GM23338 (cell line): ENCODE measurements around the gene RPUSD3. TPM values are rescaled to one million over a fixed set of nuclear protein-coding genes. Genes with fewer than 3 reads are reported as not detected.
A peak's percentile ranks its signal among the peaks of the same experiment; 100 is the strongest.

Experiments used
- CREB1 ChIP-seq: fragments of 250-450 bp; sonication (Bioruptor Pico); IDR thresholded peaks from 2 replicates; pipeline ENCODE4 v1.5.0; 2020; ENCODE audit warnings: low read depth, mild to moderate bottlenecking, moderate library complexity
- EZH2 ChIP-seq: fragments of 200-600 bp; sonication (generic); IDR thresholded peaks from one replicate; pipeline ENCODE4 v1.8.0; 2017; ENCODE audit warnings: antibody characterized with exemption, mild to moderate bottlenecking, low read depth; ENCODE audit not compliant: unreplicated experiment
- EZH2phosphoT487 ChIP-seq: fragments of 200-600 bp; sonication (generic); IDR thresholded peaks from one replicate; pipeline ENCODE4 v1.8.1; 2018; ENCODE audit warnings: antibody characterized with exemption; ENCODE audit not compliant: unreplicated experiment
- JUNB ChIP-seq: IDR thresholded peaks from one replicate; pipeline ENCODE4 v1.6.1; 2016; ENCODE audit warnings: antibody characterized with exemption; ENCODE audit not compliant: unreplicated experiment
- NANOG ChIP-seq: IDR thresholded peaks from 2 replicates; pipeline ENCODE4 v1.6.1; 2016; ENCODE audit warnings: antibody characterized with exemption, borderline replicate concordance
- POLR2AphosphoS5 ChIP-seq: IDR thresholded peaks from 2 replicates; pipeline ENCODE4 v1.6.1; 2016; ENCODE audit warnings: antibody characterized with exemption, low read depth
- STAT1 ChIP-seq: IDR thresholded peaks from one replicate; pipeline ENCODE4 v1.6.1; 2016; ENCODE audit warnings: antibody characterized with exemption; ENCODE audit not compliant: unreplicated experiment
- ZNF114 ChIP-seq: fragments of 250-450 bp; sonication (Bioruptor Pico); IDR thresholded peaks from 2 replicates; pipeline ENCODE4 v1.5.0; 2020; ENCODE audit warnings: mild to moderate bottlenecking, moderate library complexity
- ZNF331 ChIP-seq: fragments of 250-450 bp; sonication (Bioruptor Pico); IDR thresholded peaks from 2 replicates; pipeline ENCODE4 v1.5.0; 2020; ENCODE audit warnings: low read depth, mild to moderate bottlenecking, moderate library complexity
- polyA plus RNA-seq: library from polyadenylated mRNA; unstranded; fragments of >200 nt; fragmentation: Nextera tagmentation; extraction: Ambion mirVana; gene quantifications from 2 replicates; pipeline ENCODE4 v1.2.1, GENCODE V29; 2016
- total RNA-seq: library from RNA; depleted of rRNA; stranded (reverse); fragments of >200 nt; shearing (Covaris generic); gene quantifications from 2 replicates; pipeline ENCODE4 v1.2.3, GENCODE V29; 2014
- TF ChIP-seq, protein P1 (sequence below): fragments of 250-450 bp; sonication (Bioruptor Pico); IDR thresholded peaks from 2 replicates; pipeline ENCODE4 v1.5.0; 2020; ENCODE audit warnings: mild to moderate bottlenecking, moderate library complexity
- TF ChIP-seq, protein P2 (sequence below): IDR thresholded peaks from 2 replicates; pipeline ENCODE4 v1.6.1; 2016; ENCODE audit warnings: antibody characterized with exemption
- TF ChIP-seq, protein P3 (sequence below): IDR thresholded peaks from one replicate; pipeline ENCODE4 v1.6.1; 2018; ENCODE audit warnings: antibody characterized with exemption; ENCODE audit not compliant: unreplicated experiment

The RPUSD3 gene
- total and polyA plus RNA-seq, 2 experiments from 2014 or later: 64.3 to 73.4 TPM

DNA sequence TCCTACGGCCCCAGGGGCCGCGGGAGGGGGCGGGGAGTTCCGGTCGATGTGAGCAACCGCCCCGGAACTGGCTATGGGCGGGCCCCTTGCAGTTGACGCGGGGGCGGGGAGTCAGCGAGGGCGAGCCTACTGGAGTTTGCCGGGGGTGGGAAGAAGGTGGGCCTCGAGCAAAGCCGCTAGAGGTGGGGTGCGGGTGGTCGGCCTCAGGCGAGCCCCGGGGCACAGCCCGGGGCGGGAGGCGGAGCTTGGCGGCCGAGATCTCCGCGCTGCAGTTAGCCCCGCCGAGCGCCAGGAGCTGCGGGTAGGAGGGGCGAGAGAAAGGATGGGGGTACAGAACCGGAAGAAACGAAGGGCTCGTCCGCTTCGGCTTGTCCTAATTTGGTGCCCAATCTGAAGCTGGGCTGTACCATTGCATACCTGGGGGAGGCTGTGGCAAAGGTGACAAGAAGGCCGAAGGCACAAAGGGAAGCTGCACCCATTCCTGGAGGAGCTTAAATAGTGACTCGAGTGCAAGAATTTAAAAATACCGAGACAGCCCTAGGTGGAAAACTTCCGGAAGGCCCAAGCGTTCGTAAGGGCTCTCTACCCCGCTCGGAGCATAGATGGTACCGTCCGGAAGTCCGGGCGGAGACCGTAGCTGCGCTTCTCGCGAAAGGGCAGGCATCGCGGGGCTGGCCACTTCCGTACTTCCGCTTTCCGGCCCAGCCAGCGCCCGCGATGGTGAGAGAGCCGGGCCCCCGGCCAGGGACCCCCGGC, 51.2 kb downstream of the RPUSD3 start, which contains the start of the genes ARPC4 and TADA3 (continued):
- TF ChIP-seq, protein P1, sequence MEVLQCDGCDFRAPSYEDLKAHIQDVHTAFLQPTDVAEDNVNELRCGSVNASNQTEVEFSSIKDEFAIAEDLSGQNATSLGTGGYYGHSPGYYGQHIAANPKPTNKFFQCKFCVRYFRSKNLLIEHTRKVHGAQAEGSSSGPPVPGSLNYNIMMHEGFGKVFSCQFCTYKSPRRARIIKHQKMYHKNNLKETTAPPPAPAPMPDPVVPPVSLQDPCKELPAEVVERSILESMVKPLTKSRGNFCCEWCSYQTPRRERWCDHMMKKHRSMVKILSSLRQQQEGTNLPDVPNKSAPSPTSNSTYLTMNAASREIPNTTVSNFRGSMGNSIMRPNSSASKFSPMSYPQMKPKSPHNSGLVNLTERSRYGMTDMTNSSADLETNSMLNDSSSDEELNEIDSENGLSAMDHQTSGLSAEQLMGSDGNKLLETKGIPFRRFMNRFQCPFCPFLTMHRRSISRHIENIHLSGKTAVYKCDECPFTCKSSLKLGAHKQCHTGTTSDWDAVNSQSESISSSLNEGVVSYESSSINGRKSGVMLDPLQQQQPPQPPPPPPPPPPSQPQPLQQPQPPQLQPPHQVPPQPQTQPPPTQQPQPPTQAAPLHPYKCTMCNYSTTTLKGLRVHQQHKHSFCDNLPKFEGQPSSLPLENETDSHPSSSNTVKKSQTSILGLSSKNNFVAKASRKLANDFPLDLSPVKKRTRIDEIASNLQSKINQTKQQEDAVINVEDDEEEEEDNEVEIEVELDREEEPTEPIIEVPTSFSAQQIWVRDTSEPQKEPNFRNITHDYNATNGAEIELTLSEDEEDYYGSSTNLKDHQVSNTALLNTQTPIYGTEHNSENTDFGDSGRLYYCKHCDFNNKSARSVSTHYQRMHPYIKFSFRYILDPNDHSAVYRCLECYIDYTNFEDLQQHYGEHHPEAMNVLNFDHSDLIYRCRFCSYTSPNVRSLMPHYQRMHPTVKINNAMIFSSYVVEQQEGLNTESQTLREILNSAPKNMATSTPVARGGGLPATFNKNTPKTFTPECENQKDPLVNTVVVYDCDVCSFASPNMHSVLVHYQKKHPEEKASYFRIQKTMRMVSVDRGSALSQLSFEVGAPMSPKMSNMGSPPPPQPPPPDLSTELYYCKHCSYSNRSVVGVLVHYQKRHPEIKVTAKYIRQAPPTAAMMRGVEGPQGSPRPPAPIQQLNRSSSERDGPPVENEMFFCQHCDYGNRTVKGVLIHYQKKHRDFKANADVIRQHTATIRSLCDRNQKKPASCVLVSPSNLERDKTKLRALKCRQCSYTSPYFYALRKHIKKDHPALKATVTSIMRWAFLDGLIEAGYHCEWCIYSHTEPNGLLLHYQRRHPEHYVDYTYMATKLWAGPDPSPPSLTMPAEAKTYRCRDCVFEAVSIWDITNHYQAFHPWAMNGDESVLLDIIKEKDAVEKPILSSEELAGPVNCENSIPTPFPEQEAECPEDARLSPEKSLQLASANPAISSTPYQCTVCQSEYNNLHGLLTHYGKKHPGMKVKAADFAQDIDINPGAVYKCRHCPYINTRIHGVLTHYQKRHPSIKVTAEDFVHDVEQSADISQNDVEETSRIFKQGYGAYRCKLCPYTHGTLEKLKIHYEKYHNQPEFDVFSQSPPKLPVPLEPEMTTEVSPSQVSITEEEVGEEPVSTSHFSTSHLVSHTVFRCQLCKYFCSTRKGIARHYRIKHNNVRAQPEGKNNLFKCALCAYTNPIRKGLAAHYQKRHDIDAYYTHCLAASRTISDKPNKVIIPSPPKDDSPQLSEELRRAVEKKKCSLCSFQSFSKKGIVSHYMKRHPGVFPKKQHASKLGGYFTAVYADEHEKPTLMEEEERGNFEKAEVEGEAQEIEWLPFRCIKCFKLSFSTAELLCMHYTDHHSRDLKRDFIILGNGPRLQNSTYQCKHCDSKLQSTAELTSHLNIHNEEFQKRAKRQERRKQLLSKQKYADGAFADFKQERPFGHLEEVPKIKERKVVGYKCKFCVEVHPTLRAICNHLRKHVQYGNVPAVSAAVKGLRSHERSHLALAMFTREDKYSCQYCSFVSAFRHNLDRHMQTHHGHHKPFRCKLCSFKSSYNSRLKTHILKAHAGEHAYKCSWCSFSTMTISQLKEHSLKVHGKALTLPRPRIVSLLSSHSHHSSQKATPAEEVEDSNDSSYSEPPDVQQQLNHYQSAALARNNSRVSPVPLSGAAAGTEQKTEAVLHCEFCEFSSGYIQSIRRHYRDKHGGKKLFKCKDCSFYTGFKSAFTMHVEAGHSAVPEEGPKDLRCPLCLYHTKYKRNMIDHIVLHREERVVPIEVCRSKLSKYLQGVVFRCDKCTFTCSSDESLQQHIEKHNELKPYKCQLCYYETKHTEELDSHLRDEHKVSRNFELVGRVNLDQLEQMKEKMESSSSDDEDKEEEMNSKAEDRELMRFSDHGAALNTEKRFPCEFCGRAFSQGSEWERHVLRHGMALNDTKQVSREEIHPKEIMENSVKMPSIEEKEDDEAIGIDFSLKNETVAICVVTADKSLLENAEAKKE: no peak
- TF ChIP-seq NANOG (no peak), JUNB (no peak), ZNF114 (no peak), EZH2 (no peak), ZNF331 (no peak), POLR2AphosphoS5 (peak; percentile 76), EZH2phosphoT487 (no peak), CREB1 (CRISPR knock-in tag) (peak; percentile 23; the same call in 1 of the 2 replicates), STAT1 (no peak)
- TF ChIP-seq, protein P2, sequence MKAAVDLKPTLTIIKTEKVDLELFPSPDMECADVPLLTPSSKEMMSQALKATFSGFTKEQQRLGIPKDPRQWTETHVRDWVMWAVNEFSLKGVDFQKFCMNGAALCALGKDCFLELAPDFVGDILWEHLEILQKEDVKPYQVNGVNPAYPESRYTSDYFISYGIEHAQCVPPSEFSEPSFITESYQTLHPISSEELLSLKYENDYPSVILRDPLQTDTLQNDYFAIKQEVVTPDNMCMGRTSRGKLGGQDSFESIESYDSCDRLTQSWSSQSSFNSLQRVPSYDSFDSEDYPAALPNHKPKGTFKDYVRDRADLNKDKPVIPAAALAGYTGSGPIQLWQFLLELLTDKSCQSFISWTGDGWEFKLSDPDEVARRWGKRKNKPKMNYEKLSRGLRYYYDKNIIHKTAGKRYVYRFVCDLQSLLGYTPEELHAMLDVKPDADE: peak; percentile 76
- TF ChIP-seq, protein P3, sequence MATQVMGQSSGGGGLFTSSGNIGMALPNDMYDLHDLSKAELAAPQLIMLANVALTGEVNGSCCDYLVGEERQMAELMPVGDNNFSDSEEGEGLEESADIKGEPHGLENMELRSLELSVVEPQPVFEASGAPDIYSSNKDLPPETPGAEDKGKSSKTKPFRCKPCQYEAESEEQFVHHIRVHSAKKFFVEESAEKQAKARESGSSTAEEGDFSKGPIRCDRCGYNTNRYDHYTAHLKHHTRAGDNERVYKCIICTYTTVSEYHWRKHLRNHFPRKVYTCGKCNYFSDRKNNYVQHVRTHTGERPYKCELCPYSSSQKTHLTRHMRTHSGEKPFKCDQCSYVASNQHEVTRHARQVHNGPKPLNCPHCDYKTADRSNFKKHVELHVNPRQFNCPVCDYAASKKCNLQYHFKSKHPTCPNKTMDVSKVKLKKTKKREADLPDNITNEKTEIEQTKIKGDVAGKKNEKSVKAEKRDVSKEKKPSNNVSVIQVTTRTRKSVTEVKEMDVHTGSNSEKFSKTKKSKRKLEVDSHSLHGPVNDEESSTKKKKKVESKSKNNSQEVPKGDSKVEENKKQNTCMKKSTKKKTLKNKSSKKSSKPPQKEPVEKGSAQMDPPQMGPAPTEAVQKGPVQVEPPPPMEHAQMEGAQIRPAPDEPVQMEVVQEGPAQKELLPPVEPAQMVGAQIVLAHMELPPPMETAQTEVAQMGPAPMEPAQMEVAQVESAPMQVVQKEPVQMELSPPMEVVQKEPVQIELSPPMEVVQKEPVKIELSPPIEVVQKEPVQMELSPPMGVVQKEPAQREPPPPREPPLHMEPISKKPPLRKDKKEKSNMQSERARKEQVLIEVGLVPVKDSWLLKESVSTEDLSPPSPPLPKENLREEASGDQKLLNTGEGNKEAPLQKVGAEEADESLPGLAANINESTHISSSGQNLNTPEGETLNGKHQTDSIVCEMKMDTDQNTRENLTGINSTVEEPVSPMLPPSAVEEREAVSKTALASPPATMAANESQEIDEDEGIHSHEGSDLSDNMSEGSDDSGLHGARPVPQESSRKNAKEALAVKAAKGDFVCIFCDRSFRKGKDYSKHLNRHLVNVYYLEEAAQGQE: no peak
